PFSK-1 (cell line): ENCODE data around the gene KCNQ1OT1.

Experiments
- FOXP2 ChIP-seq: optimal IDR thresholded peaks from 2 replicates; pipeline ENCODE3; 2011; ENCODE audit warnings: borderline replicate concordance, control low read depth, inconsistent platforms; ENCODE audit not compliant: insufficient read depth; ENCODE audit errors: extremely low read length, extremely low read depth
- POLR2AphosphoS5 ChIP-seq: IDR thresholded peaks from 2 replicates; pipeline ENCODE4 v1.6.1; 2012; ENCODE audit warnings: low read depth, mild to moderate bottlenecking, control low read depth, low read length, moderate library complexity
- SIN3A ChIP-seq: IDR thresholded peaks from 2 replicates; pipeline ENCODE4 v1.6.1; 2012; ENCODE audit warnings: mild to moderate bottlenecking, low read length, moderate library complexity, borderline replicate concordance; ENCODE audit not compliant: insufficient read depth
- TAF1 ChIP-seq: IDR thresholded peaks from 2 replicates; pipeline ENCODE4 v1.6.1; 2012; ENCODE audit warnings: low read length, control low read depth, borderline replicate concordance; ENCODE audit not compliant: insufficient read depth
- TF ChIP-seq, protein P1 (sequence below), 2 experiments: IDR thresholded peaks; 2 replicates each; pipeline versions ENCODE4 v1.6.1 to v1.8.0; 2011 to 2012; ENCODE audit warnings: low read depth in 2 of 2, low read length in 2 of 2, control low read depth in 1 of 2, inconsistent platforms in 1 of 2, mild to moderate bottlenecking in 1 of 2, moderate library complexity in 1 of 2; ENCODE audit not compliant: insufficient read depth in 1 of 2

GRCh38 chr11:2643746-2644145 lies 56.0 kb downstream of the KCNQ1OT1 start:
- no peak for TF ChIP-seq SIN3A
- no peak for TF ChIP-seq POLR2AphosphoS5
- TF ChIP-seq, protein P1, sequence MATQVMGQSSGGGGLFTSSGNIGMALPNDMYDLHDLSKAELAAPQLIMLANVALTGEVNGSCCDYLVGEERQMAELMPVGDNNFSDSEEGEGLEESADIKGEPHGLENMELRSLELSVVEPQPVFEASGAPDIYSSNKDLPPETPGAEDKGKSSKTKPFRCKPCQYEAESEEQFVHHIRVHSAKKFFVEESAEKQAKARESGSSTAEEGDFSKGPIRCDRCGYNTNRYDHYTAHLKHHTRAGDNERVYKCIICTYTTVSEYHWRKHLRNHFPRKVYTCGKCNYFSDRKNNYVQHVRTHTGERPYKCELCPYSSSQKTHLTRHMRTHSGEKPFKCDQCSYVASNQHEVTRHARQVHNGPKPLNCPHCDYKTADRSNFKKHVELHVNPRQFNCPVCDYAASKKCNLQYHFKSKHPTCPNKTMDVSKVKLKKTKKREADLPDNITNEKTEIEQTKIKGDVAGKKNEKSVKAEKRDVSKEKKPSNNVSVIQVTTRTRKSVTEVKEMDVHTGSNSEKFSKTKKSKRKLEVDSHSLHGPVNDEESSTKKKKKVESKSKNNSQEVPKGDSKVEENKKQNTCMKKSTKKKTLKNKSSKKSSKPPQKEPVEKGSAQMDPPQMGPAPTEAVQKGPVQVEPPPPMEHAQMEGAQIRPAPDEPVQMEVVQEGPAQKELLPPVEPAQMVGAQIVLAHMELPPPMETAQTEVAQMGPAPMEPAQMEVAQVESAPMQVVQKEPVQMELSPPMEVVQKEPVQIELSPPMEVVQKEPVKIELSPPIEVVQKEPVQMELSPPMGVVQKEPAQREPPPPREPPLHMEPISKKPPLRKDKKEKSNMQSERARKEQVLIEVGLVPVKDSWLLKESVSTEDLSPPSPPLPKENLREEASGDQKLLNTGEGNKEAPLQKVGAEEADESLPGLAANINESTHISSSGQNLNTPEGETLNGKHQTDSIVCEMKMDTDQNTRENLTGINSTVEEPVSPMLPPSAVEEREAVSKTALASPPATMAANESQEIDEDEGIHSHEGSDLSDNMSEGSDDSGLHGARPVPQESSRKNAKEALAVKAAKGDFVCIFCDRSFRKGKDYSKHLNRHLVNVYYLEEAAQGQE (IDR thresholded peaks at IDR 0.05; ENCODE audit: insufficient read depth in 1 of 2, low read depth in 2 of 2, low read length in 2 of 2) = no peak
- TF ChIP-seq FOXP2 = no peak
- no peak for TF ChIP-seq TAF1
